ENCODE data around the gene ASPDH.

- TF ChIP-seq CTCF (IDR thresholded peaks at IDR 0.05; ENCODE audit: extremely low read depth in 1 of 2, insufficient read depth in 1 of 2, low read depth in 1 of 2, low read length in 2 of 2): no peak
- TF ChIP-seq POLR2A (IDR thresholded peaks at IDR 0.05; ENCODE audit: low read depth, low read length): no peak
- TF ChIP-seq POLR2AphosphoS5 (IDR thresholded peaks at IDR 0.05; ENCODE audit: insufficient read depth, low read depth, low read length): no peak
- no peak for TF ChIP-seq FOS (IDR thresholded peaks at IDR 0.05; ENCODE audit: borderline replicate concordance, insufficient read depth, low read length)
Measured at GRCh38 chr19:50562329-50562728, 48.6 kb upstream of the ASPDH start.

Data from endothelial cell of umbilical vein (primary cell).